ENCODE measurements around the gene PRKAR2B.

The PRKAR2B gene

DNA sequence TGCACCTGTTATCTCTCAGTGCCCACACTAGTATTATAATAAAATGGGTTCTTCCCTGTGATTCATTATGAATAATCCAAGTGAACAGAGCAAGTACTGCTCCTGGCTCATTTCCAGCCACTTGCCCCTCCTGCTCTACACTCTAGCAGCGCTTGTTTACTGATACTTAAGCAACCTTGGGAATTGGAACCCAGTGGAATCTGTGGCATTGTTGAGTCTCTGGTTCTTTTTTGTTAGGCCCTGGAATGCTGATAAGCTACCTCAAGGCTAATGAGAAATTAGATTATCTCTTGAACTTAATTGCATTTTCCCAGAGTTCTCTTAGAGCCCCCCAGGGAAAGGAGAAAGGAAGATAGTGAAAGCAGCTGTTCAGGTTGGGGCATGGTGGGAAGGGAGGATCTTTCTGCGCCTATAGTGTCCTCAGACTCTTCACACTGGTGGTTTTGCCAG lies 34.0 kb downstream of the PRKAR2B start:
- H3K23ac ChIP-seq (ENCODE audit: low read depth, low read length, poor library complexity) = no peak overlapping the region
- no peak overlapping the region for H2AK5ac ChIP-seq (ENCODE audit: low read depth, low read length)
- no peaks in the 10 kb centered on the region for H3K27me3 ChIP-seq (ENCODE audit: control insufficient read depth in 3 of 3, insufficient read depth in 3 of 3, low read depth in 1 of 3, low read length in 3 of 3)
- no peak overlapping the region for H2BK120ac ChIP-seq (ENCODE audit: low read depth, low read length)
- no peak overlapping the region for H3K4ac ChIP-seq (ENCODE audit: low read length)
- peaks cover 0 to 8% of the 10 kb centered on the region in 2 donors for H3K4me1 ChIP-seq (ENCODE audit: control insufficient read depth in 2 of 2, insufficient read depth in 1 of 2, low read depth in 1 of 2, low read length in 2 of 2)
- H4K91ac ChIP-seq (ENCODE audit: low read depth, low read length, poor library complexity) = no peak overlapping the region
- no peak overlapping the region for H3K14ac ChIP-seq (ENCODE audit: low read length)
- no peak overlapping the region for H2BK15ac ChIP-seq (ENCODE audit: low read length)
- no peak overlapping the region for H2BK5ac ChIP-seq (ENCODE audit: low read length)
- H3K9ac ChIP-seq (ENCODE audit: low read depth, low read length, poor library complexity) = no peak overlapping the region
- no peaks in the 10 kb centered on the region for H3K79me1 ChIP-seq (ENCODE audit: low read depth, low read length)
- no peaks in the 10 kb centered on the region for H3K9me3 ChIP-seq (replicated peaks in 1 of 2; ENCODE audit: control insufficient read depth in 2 of 2, insufficient read depth in 1 of 2, low read depth in 1 of 2, low read length in 2 of 2)
- no peak overlapping the region for H3K18ac ChIP-seq (ENCODE audit: low read length)
- H2AFZ ChIP-seq (ENCODE audit: low read length) = no peak overlapping the region
- H3K36me3 ChIP-seq (replicated peaks in 1 of 2; ENCODE audit: control insufficient read depth in 2 of 2, insufficient read depth in 2 of 2, low read length in 2 of 2) = no peaks in the 10 kb centered on the region
- H3K4me2 ChIP-seq (ENCODE audit: insufficient read depth, low read length, poor library complexity, severe bottlenecking) = no peak overlapping the region
- no peak for DNase-seq (ENCODE audit: low spot score)
- WGBS, 2 donors (ENCODE audit: extremely low coverage in 2 of 2, insufficient read length in 2 of 2, insufficient replicate concordance in 1 of 2) = no CpG with 5 or more reads among the region's 2 CpGs
- H3K27ac ChIP-seq (replicated peaks; ENCODE audit: low read length) = no peak overlapping the region
- no peak overlapping the region for H3K4me3 ChIP-seq (ENCODE audit: low read length in 2 of 2)
- no peak overlapping the region for H2BK12ac ChIP-seq (ENCODE audit: low read length)
- no peak overlapping the region for H4K8ac ChIP-seq (ENCODE audit: low read depth, low read length)

DNA sequence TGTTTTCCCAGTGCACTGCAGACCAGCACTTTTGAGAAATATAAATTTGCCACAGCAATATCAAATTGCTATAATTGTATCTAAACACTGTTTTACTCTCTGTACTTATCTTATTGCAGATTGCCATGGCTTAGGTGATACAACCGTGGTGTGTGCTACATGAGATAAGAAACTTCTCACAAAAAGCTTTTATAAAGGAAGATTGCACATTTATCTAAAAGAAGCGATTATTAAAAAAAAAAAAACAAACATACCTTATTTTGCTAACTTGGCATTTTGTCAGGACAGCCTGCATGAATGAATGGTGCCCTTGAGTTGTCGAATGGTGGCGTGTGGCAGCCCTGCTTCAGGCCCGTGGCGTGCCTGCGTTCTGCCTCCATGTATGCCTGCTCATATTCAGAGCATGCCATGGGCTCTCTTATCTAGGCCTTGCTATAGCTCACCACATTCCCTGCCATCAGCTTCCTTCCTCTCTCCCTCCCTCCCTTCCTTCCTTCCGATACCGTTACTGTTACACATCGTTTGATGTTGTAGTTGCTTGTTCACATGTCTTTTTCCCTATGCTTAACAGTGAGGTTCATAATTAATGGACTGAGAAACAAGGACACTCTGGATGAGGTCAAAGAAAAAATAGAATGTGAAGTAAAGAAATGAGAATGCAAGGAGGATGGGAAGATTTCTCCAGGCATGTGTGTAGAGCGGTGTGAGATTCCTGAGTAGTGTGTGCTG lies 34.9 kb downstream of the PRKAR2B start:
- no peak for DNase-seq (ENCODE audit: low spot score)
- Histone ChIP-seq H2BK120ac (ENCODE audit: low read depth, low read length) (no peak overlapping the region), H3K14ac (ENCODE audit: low read length) (no peak overlapping the region), H3K4me2 (ENCODE audit: insufficient read depth, low read length, poor library complexity, severe bottlenecking) (no peak overlapping the region), H3K4me1 (ENCODE audit: control insufficient read depth in 2 of 2, insufficient read depth in 1 of 2, low read depth in 1 of 2, low read length in 2 of 2) (peaks cover 0 to 8% of the 10 kb centered on the region in 2 donors), H3K9ac (ENCODE audit: low read depth, low read length, poor library complexity) (no peak overlapping the region), H4K91ac (ENCODE audit: low read depth, low read length, poor library complexity) (no peak overlapping the region), H3K23ac (ENCODE audit: low read depth, low read length, poor library complexity) (no peak overlapping the region), H2AFZ (ENCODE audit: low read length) (no peak overlapping the region), H3K18ac (ENCODE audit: low read length) (no peak overlapping the region), H2BK15ac (ENCODE audit: low read length) (no peak overlapping the region), H3K9me3 (replicated peaks in 1 of 2; ENCODE audit: control insufficient read depth in 2 of 2, insufficient read depth in 1 of 2, low read depth in 1 of 2, low read length in 2 of 2) (no peaks in the 10 kb centered on the region), H2BK12ac (ENCODE audit: low read length) (no peak overlapping the region), H2AK5ac (ENCODE audit: low read depth, low read length) (no peak overlapping the region), H3K79me1 (ENCODE audit: low read depth, low read length) (no peaks in the 10 kb centered on the region), H3K27ac (replicated peaks; ENCODE audit: low read length) (no peak overlapping the region), H3K4ac (ENCODE audit: low read length) (no peak overlapping the region), H3K27me3 (ENCODE audit: control insufficient read depth in 3 of 3, insufficient read depth in 3 of 3, low read depth in 1 of 3, low read length in 3 of 3) (no peaks in the 10 kb centered on the region), H3K36me3 (replicated peaks in 1 of 2; ENCODE audit: control insufficient read depth in 2 of 2, insufficient read depth in 2 of 2, low read length in 2 of 2) (no peaks in the 10 kb centered on the region), H2BK5ac (ENCODE audit: low read length) (no peak overlapping the region), H4K8ac (ENCODE audit: low read depth, low read length) (no peak overlapping the region), H3K4me3 (ENCODE audit: low read length in 2 of 2) (no peak overlapping the region)
- WGBS, 2 donors (ENCODE audit: extremely low coverage in 2 of 2, insufficient read length in 2 of 2, insufficient replicate concordance in 1 of 2) = no CpG with 5 or more reads among the region's 11 CpGs

DNA sequence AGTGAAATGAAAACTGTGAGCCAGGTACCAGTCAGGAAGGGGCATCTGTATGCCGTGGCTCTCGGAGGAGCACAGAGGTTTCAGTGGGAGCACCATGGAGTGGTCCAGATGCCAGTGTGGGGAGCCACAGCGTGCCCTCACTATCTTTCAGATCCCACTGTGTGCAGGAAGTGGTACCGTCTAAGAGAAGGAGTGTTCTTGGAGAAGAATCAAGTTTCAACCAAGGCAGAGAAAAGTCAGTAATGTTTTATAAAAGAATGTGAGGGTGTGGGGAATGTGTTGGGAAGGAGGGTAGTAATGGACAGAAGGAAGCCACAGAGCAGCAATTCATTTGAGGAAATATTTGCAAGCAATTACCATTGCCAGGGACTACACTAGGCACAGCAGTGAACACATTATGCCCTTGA lies 35.6 kb downstream of the PRKAR2B start:
- Histone ChIP-seq H3K27ac (replicated peaks; ENCODE audit: low read length) (no peak overlapping the region), H3K36me3 (replicated peaks in 1 of 2; ENCODE audit: control insufficient read depth in 2 of 2, insufficient read depth in 2 of 2, low read length in 2 of 2) (no peaks in the 10 kb centered on the region), H4K91ac (ENCODE audit: low read depth, low read length, poor library complexity) (no peak overlapping the region), H3K4ac (ENCODE audit: low read length) (no peak overlapping the region), H3K4me1 (ENCODE audit: control insufficient read depth in 2 of 2, insufficient read depth in 1 of 2, low read depth in 1 of 2, low read length in 2 of 2) (peaks cover 0 to 8% of the 10 kb centered on the region in 2 donors), H3K9ac (ENCODE audit: low read depth, low read length, poor library complexity) (no peak overlapping the region), H3K9me3 (replicated peaks in 1 of 2; ENCODE audit: control insufficient read depth in 2 of 2, insufficient read depth in 1 of 2, low read depth in 1 of 2, low read length in 2 of 2) (no peaks in the 10 kb centered on the region), H3K79me1 (ENCODE audit: low read depth, low read length) (no peaks in the 10 kb centered on the region), H2BK5ac (ENCODE audit: low read length) (no peak overlapping the region), H4K8ac (ENCODE audit: low read depth, low read length) (no peak overlapping the region), H2AK5ac (ENCODE audit: low read depth, low read length) (no peak overlapping the region), H3K23ac (ENCODE audit: low read depth, low read length, poor library complexity) (no peak overlapping the region), H2BK12ac (ENCODE audit: low read length) (no peak overlapping the region), H2BK15ac (ENCODE audit: low read length) (no peak overlapping the region), H2AFZ (ENCODE audit: low read length) (no peak overlapping the region), H3K18ac (ENCODE audit: low read length) (no peak overlapping the region), H3K4me3 (ENCODE audit: low read length in 2 of 2) (no peak overlapping the region), H3K14ac (ENCODE audit: low read length) (no peak overlapping the region), H3K27me3 (ENCODE audit: control insufficient read depth in 3 of 3, insufficient read depth in 3 of 3, low read depth in 1 of 3, low read length in 3 of 3) (no peaks in the 10 kb centered on the region), H2BK120ac (ENCODE audit: low read depth, low read length) (no peak overlapping the region), H3K4me2 (ENCODE audit: insufficient read depth, low read length, poor library complexity, severe bottlenecking) (no peak overlapping the region)
- WGBS, 2 donors (ENCODE audit: extremely low coverage in 2 of 2, insufficient read length in 2 of 2, insufficient replicate concordance in 1 of 2) = no CpG with 5 or more reads among the region's 4 CpGs
- no peak for DNase-seq (ENCODE audit: low spot score)

DNA sequence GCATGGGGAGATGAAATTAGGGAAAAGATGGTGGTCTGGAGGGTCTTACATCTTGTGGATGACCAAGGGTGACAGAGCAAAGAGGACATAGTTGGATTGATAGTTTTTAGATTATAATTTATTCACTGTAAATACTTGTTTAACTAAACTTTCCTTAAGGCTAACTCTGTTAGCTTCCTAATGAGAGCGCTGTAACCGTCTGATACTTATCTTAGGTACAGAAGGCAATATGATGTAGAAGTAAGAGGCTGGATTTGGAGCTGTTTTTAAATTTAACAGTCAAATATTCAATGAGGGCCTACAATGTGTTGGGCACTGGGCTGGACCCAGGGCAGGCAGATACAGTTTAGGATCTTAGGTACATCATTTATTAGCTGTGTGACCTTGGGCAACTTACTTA lies 36.0 kb downstream of the PRKAR2B start:
- Histone ChIP-seq H2BK5ac (ENCODE audit: low read length) (no peak overlapping the region), H3K4ac (ENCODE audit: low read length) (no peak overlapping the region), H4K91ac (ENCODE audit: low read depth, low read length, poor library complexity) (no peak overlapping the region), H4K8ac (ENCODE audit: low read depth, low read length) (no peak overlapping the region), H3K9me3 (replicated peaks in 1 of 2; ENCODE audit: control insufficient read depth in 2 of 2, insufficient read depth in 1 of 2, low read depth in 1 of 2, low read length in 2 of 2) (no peaks in the 10 kb centered on the region), H3K14ac (ENCODE audit: low read length) (no peak overlapping the region), H3K4me3 (ENCODE audit: low read length in 2 of 2) (no peak overlapping the region), H3K9ac (ENCODE audit: low read depth, low read length, poor library complexity) (no peak overlapping the region), H3K36me3 (replicated peaks in 1 of 2; ENCODE audit: control insufficient read depth in 2 of 2, insufficient read depth in 2 of 2, low read length in 2 of 2) (no peaks in the 10 kb centered on the region), H3K18ac (ENCODE audit: low read length) (no peak overlapping the region), H3K4me2 (ENCODE audit: insufficient read depth, low read length, poor library complexity, severe bottlenecking) (no peak overlapping the region), H2AFZ (ENCODE audit: low read length) (no peak overlapping the region), H2BK12ac (ENCODE audit: low read length) (no peak overlapping the region), H3K27me3 (ENCODE audit: control insufficient read depth in 3 of 3, insufficient read depth in 3 of 3, low read depth in 1 of 3, low read length in 3 of 3) (no peaks in the 10 kb centered on the region), H3K23ac (ENCODE audit: low read depth, low read length, poor library complexity) (no peak overlapping the region), H2BK120ac (ENCODE audit: low read depth, low read length) (no peak overlapping the region), H2BK15ac (ENCODE audit: low read length) (no peak overlapping the region), H3K4me1 (ENCODE audit: control insufficient read depth in 2 of 2, insufficient read depth in 1 of 2, low read depth in 1 of 2, low read length in 2 of 2) (peaks cover 0 to 8% of the 10 kb centered on the region in 2 donors), H3K27ac (replicated peaks; ENCODE audit: low read length) (no peak overlapping the region), H2AK5ac (ENCODE audit: low read depth, low read length) (no peak overlapping the region), H3K79me1 (ENCODE audit: low read depth, low read length) (no peaks in the 10 kb centered on the region)
- DNase-seq (ENCODE audit: low spot score) = no peak
- no CpG with 5 or more reads among the region's 2 CpGs for WGBS, 2 donors (ENCODE audit: extremely low coverage in 2 of 2, insufficient read length in 2 of 2, insufficient replicate concordance in 1 of 2)
